GM21367 (cell line): Measurements from ENCODE around the gene PRSS1.
"Not testable (repeated sequence)": the region's sequence is repeated elsewhere in the genome, so short reads cannot be mapped to it uniquely, and the experiment has no call there.

ENCODE experiments used
- ATAC-seq: cut with Tn5 transposase; IDR thresholded peaks from one replicate; pipeline ENCODE4 v1.9.1; 2021; ENCODE audit not compliant: unreplicated experiment

The PRSS1 gene

GRCh38 chr7:142749218-142749993 lies at the start of gene PRSS1:
PRSS1 (plus strand) TSS chr7:142749472; CDS start chr7:142749485, 13 bp downstream.
- ATAC-seq = no peak

GRCh38 chr7:142700935-142701334 lies 48.3 kb upstream of the PRSS1 start:
- ATAC-seq = not testable (repeated sequence)

DNA sequence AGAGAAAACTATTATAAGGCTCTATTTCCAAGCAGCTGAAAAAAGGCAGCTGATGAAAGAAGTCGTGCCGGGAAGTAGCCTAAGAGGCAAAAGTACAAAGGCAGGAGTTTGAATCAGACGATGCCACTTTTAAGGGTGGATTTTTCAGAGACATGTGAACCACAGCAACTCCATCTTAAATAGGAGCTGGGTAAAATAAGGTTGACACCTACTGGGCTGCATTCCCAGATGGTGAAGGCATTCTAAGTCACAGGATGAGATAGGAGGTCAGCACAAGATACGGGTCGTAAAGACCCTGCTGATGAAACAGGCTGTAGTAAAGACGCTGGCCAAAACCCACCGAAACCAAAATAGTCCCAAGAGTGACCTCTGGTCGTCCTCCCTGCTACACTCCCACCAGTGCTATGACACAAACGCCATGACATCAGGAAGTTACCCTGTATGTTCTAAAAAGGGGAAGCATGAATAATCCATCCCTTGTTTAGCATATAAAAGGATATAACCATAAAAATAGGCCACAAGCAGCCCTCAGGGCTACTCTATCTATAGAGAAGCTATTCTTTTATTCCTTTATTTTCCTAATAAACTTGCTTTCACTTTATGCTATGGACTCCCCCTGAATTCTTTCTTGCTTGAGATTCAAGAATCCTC lies 45.5 kb upstream of the PRSS1 start:
- ATAC-seq = no peak

- not testable (repeated sequence) for ATAC-seq
These were observed 40.5 kb upstream of the PRSS1 start for GRCh38 chr7:142708726-142709125.

DNA sequence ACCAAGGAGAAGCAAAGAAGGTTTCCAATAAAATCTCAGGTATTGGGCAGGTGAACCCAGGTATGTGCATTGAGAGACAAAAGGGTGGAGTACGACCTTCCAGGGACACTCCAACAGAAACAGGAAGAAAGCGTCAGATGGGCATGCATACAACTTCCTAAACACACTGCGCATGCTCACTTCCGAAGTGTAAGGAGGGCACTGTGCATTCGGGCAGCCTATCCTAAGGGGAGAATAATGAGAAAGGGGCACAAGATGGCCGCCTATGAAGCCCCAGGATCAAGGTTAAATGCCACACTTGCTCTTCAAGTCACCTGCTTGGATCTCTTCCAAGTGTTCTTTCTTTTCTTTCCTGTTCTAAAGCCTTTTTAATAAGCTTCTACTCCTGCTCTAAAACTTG lies 39.4 kb upstream of the PRSS1 start:
- no peak for ATAC-seq

DNA sequence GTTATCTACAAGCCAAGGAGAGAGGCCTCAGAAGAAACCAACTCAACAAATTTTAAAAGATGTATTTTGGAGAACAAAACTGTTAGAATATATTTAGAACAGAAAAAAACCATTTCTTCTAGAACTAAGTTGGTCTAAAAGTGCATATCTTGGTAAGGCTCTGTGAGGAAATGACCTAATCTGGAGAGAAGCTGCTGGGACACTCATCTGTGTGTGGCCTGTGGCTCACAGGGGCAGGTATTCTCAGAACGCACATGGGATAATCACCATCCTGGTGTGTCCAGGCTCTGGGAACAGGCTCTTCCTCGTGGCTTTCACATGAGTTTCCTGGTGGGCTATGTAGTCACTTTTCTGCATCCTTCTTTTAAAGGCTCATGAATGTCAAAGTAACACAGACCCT lies 38.1 kb upstream of the PRSS1 start:
- no peak for ATAC-seq

GRCh38 chr7:142711746-142712616 lies 37.3 kb upstream of the PRSS1 start:
- ATAC-seq = no peak

DNA sequence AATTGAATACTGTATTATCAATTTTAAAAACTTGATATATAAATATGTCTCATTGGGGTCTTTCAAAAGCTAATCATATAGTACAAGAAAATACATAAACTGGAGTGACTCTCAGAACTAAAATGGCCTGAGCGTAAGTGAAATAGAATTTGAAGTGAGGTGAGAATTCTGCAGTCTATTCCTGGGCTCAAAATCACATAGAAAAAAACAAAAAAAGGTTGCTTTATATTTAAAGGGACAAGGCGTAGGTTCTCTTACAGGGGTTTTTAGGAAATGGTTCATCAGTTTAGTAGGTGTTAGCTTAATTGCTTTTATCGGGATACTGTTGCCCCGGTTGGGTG lies 36.7 kb upstream of the PRSS1 start:
- ATAC-seq = no peak

- no peak for ATAC-seq
These were observed 34.9 kb upstream of the PRSS1 start for GRCh38 chr7:142714375-142714774.

- ATAC-seq = no peak
These were observed 32.7 kb upstream of the PRSS1 start for GRCh38 chr7:142716596-142716995.

DNA sequence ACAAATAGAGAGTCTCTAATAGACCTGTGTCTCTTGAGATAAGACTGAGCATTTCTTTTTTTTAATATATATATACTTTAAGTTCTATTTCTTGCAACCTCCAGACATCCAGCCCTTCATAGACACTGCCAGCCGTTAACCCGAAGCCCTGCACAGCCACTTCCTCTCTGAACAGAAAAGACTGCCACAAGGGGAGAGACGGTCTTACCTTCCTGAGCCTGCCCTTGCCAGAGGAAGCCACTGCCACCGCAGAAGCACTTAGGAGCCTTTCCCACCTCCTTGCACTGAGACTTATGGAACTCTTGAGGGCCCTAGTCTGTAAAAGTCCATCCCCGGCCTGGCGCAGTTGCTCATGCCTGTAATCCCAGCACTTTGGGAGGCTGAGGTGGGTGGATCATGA lies 31.8 kb upstream of the PRSS1 start:
- ATAC-seq = no peak

DNA sequence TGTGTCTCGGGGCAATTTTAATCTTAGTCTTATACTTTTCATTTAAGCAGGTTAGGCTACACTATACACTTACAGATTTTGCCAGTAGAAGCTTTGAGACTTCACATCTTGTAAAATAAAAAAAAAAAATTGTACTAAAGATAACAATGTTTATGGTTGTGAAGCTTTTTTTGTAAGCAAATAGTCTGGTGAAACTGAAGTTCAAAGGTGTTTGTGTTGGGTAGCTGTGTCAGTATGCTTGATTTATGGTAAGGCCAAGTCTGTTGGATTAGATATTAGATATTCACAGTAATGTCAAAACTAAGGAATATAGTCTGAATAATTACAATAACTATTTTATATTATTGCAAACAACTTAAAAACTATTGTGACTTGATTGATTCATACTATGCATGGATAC lies 31.0 kb upstream of the PRSS1 start:
- no peak for ATAC-seq

DNA sequence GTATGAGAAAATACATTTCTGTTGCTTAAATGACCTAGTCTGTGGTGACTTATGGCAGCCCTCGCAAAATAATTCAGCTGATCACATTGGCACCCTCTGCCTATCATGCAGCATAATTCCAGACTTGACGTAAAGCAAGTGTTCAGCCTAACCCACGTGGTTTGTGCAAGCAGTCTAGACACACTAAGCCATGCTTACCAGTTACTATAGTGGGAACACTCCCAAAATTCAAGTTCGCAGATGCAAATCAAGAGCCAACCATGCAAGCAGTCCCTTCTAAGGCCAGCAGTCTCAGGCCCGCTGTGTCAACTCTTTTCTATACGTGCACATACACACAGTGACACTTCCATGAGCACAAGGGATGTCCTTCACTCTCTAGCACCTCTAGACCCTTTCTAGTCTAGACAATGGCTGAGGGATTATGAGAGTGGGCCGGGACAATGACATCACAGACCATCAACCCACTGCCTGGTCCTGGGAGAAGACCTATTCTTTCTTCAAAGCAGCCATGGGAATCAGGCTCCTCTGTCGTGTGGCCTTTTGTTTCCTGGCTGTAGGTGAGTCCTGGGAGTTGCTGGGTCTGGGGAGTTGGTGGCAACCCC lies 29.0 kb upstream of the PRSS1 start:
- ATAC-seq = no peak

DNA sequence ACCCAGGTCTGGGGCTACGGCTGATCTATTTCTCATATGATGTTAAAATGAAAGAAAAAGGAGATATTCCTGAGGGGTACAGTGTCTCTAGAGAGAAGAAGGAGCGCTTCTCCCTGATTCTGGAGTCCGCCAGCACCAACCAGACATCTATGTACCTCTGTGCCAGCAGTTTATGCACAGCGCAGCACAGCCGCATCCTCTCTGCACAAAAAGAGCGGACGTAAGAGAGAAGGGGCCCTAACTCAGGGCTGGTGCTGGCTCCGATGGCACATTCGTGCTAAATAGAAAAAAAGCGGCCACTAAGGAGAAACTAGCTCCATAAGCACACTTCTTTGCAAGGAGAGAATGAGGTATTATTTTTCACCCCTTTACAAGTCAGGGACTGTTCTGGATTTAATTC lies 28.3 kb upstream of the PRSS1 start:
- ATAC-seq = no peak

DNA sequence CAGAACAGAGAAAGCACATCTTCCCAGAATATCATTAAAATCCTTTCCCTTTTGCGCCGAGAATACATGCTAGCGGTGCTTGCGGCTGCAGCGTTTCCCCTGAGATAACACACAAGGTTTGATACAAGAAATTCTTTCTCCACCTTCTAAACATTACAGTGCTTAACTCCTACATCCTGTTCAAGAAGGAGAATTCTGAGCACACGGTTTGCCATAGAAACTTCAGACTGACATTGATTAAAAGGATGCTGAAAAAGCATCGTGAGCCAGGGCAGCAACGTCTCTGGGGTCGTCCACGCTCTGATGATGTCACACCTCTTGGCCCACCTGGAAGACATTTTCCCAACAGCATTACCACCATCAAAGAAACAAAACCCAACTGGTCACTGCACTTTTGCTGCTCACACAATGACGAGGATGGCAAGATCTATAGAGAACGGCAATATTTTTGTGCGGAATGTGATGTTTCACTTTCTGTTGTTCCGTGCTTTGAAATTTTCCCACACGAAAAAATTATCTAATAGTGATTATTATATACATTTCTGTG lies 27.0 kb upstream of the PRSS1 start:
- ATAC-seq = no peak

DNA sequence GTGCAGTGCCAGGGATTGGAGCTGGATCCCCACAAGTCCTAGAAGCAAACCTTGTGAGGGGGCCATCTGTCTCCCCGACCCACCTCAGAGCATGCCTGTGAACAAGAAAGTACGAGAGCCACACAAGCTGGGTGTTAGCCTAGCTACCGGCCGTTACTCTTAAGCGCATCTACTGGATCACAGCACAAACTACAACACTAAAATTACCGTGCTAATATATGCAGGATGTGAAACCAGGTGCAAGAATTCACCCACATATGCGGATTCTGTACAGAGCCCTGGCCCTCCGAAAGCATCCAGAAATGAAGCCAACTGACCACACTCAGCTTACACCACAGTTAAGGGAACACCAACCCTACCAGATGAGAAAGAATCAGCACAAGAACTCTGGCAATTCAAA lies 16.0 kb upstream of the PRSS1 start:
- ATAC-seq = no peak

- peak; percentile 97 for ATAC-seq
These were observed 9.3 kb upstream of the PRSS1 start for GRCh38 chr7:142739923-142740492.

DNA sequence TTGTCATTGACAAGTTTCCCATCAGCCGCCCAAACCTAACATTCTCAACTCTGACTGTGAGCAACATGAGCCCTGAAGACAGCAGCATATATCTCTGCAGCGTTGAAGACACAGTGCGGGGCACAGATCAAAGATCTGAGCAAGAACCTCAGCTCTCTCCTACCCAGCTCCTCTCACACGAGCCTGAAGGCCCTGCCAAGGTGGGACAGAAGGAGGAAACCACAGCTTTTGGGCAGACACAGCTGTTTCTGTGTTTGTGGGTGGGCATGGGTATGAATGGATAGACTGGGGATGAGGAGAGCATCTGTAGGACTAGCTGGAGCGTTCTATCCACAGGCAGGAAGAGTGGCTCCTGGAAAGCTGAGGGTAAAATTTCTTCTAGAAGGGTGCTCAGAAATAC lies 8.5 kb upstream of the PRSS1 start:
- no peak for ATAC-seq

GRCh38 chr7:142741932-142742331 lies 7.3 kb upstream of the PRSS1 start:
- ATAC-seq = not testable (repeated sequence)

- no peak for ATAC-seq
These were observed 4.1 kb upstream of the PRSS1 start for GRCh38 chr7:142745091-142745635.
